ENCODE measurements around the gene APOL3. TPM values are rescaled to one million over a fixed set of nuclear protein-coding genes. Genes with fewer than 3 reads are reported as not detected.
"Not testable (repeated sequence)": the region's sequence is repeated elsewhere in the genome, so short reads cannot be mapped to it uniquely, and the experiment has no call there.

Gene APOL3
- total RNA-seq, 4 donors from 2014 or later, result 60.9 to 149 (median 91.1) TPM

DNA sequence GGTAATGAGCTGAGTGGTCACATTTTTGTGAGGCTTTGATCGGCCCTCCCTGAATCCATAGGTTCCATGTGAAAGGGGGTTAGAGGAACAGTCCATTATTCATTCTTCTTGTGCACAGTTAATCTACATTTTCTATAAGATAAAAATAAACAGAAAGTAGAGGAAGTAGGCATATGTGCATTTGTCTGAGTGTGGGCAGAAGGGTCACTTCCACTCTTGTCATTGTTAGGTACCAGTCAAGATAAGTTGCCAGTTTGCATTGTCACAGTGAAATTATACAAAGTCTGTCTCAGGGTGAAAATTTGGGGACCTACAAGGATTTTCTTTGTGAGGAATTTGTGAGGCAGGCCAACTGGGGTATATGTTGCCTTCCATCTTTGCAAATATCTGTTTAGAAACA lies 45.7 kb upstream of the APOL3 start:
- DNase-seq (ENCODE audit: low spot score in 2 of 2), result no peak
- Histone ChIP-seq H3K4me1 (peaks cover 0 to 26% (median 12%) of the 10 kb centered on the region in 4 donors), H3K9me3 (no peaks in the 10 kb centered on the region), H3K4me3 (no peak overlapping the region), H3K27ac (no peak overlapping the region), H3K36me3 (no peaks in the 10 kb centered on the region), H3K27me3 (no peaks in the 10 kb centered on the region)
- TF ChIP-seq CTCF (IDR thresholded peaks at IDR 0.05) (no peak), EP300 (IDR thresholded peaks at IDR 0.05) (no peak), POLR2A (IDR thresholded peaks at IDR 0.05) (no peak)
- WGBS, 2 donors, result 74 to 89% methylated on average over 1 of the region's 1 CpG

DNA sequence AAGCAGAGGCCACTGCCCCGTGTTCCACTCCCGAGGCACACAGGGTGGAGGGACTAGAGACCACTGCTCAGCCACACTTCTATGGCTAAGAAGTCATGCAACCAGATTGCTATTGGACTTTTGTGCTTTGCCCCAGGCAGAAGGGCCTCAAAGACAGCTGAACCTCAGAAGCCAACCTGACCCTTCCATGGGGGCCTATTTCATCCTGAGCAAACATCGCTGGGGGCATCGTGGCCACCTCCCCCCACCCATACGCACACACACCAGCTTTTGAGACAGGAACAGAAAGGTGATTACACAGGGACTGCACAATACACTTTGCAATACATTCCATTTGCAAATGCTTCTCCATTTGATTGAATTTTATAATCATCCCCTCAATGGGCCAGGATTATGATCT lies 45.0 kb upstream of the APOL3 start:
- WGBS, 2 donors, result 73 to 85% methylated on average over 5 of the region's 5 CpGs
- not testable (repeated sequence) for H3K36me3 ChIP-seq; H3K9me3 ChIP-seq; DNase-seq (ENCODE audit: low spot score in 2 of 2); H3K27ac ChIP-seq; H3K27me3 ChIP-seq; H3K4me3 ChIP-seq
- peaks cover 0 to 21% (median 9%) of the 10 kb centered on the region in 4 donors for H3K4me1 ChIP-seq

- WGBS, 2 donors, result 68 to 70% methylated on average over 6 of the region's 6 CpGs
- H3K4me3 ChIP-seq, result no peak overlapping the region
- TF ChIP-seq CTCF (IDR thresholded peaks at IDR 0.05), result no peak
- no peak for TF ChIP-seq POLR2A (IDR thresholded peaks at IDR 0.05)
- TF ChIP-seq EP300 (IDR thresholded peaks at IDR 0.05), result no peak
Measured at GRCh38 chr22:36204632-36205015, 44.1 kb upstream of the APOL3 start.

GRCh38 chr22:36204001-36204631 lies 43.6 kb upstream of the APOL3 start:
- no peaks in the 10 kb centered on the region for H3K27me3 ChIP-seq
- no peak for TF ChIP-seq POLR2A (IDR thresholded peaks at IDR 0.05)
- no peak for TF ChIP-seq CTCF (IDR thresholded peaks at IDR 0.05)
- no peak for TF ChIP-seq EP300 (IDR thresholded peaks at IDR 0.05)
- H3K27ac ChIP-seq, result no peak overlapping the region
- DNase-seq (ENCODE audit: low spot score in 2 of 2), result no peak
- H3K4me3 ChIP-seq, result no peak overlapping the region
- no peaks in the 10 kb centered on the region for H3K9me3 ChIP-seq
- 64 to 87% methylated on average over 6 to 8 of the region's 8 CpGs for WGBS, 2 donors
- H3K4me1 ChIP-seq, result peaks cover 0 to 23% (median 7%) of the 10 kb centered on the region in 4 donors
- no peaks in the 10 kb centered on the region for H3K36me3 ChIP-seq

More at GRCh38 chr22:36204632-36205015, 44.1 kb upstream of the APOL3 start:
- no peak overlapping the region for H3K27ac ChIP-seq
- DNase-seq (ENCODE audit: low spot score in 2 of 2), result no peak
- peaks cover 0 to 21% (median 7%) of the 10 kb centered on the region in 4 donors for H3K4me1 ChIP-seq
- H3K36me3 ChIP-seq, result no peaks in the 10 kb centered on the region
- H3K9me3 ChIP-seq, result no peaks in the 10 kb centered on the region
- no peaks in the 10 kb centered on the region for H3K27me3 ChIP-seq

GRCh38 chr22:36203441-36203840 lies 42.9 kb upstream of the APOL3 start:
- WGBS, 2 donors, result 80 to 89% methylated on average over 7 of the region's 7 CpGs
- H3K9me3 ChIP-seq; H3K27ac ChIP-seq; H3K36me3 ChIP-seq; H3K27me3 ChIP-seq; DNase-seq (ENCODE audit: low spot score in 2 of 2); H3K4me3 ChIP-seq: not testable (repeated sequence)
- H3K4me1 ChIP-seq, result peaks cover 0 to 27% (median 7%) of the 10 kb centered on the region in 4 donors

DNA sequence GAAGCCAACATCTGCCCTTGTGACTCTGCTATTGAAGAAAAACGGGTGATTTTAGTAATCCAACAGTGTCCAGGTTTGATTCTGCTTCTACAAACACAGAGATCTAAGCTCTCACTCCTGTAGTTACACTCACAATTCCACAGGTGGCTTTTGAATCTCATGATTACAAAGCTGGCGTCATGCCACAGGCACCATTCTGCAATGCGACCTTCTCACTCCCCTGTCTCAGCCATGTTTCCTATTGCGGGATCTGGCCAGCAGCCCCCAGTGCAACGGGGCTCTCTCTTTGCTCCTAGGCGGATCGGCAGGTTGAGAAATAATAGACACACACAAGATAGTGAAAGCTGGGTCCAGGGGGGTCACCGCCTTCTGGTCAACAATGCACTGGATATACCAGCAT lies 42.4 kb upstream of the APOL3 start:
- DNase-seq (ENCODE audit: low spot score in 2 of 2); H3K27me3 ChIP-seq; H3K4me3 ChIP-seq; H3K36me3 ChIP-seq; H3K27ac ChIP-seq; H3K9me3 ChIP-seq: not testable (repeated sequence)
- peaks cover 0 to 32% (median 7%) of the 10 kb centered on the region in 4 donors for H3K4me1 ChIP-seq
- 44 to 58% methylated on average over 8 of the region's 8 CpGs for WGBS, 2 donors
